Measurements from ENCODE around the gene PRXL2A.

Gene PRXL2A

DNA sequence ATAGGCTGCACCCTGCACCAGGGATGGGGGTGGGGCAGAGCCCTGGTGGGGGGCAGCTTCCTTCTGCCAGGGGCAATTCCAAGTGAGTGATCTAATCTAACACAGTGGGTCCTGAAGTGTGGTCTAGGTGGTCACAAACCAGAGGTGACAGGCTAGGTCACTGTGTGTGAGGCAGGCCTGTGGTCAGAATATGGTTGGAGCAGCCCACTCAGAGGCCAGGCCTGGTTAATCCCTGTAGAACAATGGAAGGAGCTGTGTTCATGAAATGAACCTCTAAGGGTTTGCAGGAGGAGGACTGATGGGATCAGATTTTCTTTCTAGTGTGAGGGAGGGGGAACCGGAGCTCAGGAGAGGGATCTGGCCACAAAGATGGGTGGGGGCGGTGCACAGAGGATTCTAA lies 35.8 kb downstream of the PRXL2A start:
- TF ChIP-seq, protein P1, sequence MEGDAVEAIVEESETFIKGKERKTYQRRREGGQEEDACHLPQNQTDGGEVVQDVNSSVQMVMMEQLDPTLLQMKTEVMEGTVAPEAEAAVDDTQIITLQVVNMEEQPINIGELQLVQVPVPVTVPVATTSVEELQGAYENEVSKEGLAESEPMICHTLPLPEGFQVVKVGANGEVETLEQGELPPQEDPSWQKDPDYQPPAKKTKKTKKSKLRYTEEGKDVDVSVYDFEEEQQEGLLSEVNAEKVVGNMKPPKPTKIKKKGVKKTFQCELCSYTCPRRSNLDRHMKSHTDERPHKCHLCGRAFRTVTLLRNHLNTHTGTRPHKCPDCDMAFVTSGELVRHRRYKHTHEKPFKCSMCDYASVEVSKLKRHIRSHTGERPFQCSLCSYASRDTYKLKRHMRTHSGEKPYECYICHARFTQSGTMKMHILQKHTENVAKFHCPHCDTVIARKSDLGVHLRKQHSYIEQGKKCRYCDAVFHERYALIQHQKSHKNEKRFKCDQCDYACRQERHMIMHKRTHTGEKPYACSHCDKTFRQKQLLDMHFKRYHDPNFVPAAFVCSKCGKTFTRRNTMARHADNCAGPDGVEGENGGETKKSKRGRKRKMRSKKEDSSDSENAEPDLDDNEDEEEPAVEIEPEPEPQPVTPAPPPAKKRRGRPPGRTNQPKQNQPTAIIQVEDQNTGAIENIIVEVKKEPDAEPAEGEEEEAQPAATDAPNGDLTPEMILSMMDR (IDR thresholded peaks at IDR 0.05): no peak
- Histone ChIP-seq H3K4me3 (no peak overlapping the region), H3K27ac (peak overlapping the region in 1 of 2 donors; percentile 32)
- no peak for DNase-seq (ENCODE audit: low spot score)

DNA sequence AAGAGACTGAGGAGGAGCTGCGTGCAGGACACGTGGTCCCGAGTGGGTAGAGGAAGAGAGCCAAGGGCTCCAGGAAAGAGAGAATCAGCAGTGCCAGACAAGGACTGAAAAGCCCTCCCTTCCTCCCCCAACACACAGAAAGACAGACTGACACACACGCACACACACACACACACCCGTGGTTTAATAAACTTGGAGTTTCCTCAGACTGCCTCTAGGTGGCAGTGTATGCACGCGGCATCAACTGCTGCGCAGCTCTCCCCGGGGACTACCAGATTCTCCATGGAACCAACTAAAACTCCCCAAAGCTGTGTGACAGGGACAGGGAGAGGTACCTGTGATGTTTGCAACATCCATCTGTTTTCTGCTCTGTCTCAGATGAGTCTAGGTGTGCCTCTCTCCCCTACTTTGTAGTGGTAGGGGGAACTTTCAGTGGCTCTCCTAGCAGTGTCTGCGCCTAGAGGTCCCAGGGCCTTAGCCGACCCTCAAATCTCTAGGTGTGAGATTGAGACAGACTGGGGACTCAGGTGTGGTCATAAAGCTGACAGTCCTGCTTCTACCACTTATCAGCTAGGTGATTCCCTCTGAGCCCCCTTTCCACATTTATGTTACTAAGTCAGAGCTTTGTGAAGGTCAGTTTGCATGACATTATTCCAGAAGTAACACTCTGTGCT lies 36.4 kb downstream of the PRXL2A start:
- no peak for DNase-seq (ENCODE audit: low spot score)
- TF ChIP-seq, protein P1 (IDR thresholded peaks at IDR 0.05): peak; percentile 64
- no peak overlapping the region for H3K4me3 ChIP-seq
- no peak overlapping the region for H3K27ac ChIP-seq

DNA sequence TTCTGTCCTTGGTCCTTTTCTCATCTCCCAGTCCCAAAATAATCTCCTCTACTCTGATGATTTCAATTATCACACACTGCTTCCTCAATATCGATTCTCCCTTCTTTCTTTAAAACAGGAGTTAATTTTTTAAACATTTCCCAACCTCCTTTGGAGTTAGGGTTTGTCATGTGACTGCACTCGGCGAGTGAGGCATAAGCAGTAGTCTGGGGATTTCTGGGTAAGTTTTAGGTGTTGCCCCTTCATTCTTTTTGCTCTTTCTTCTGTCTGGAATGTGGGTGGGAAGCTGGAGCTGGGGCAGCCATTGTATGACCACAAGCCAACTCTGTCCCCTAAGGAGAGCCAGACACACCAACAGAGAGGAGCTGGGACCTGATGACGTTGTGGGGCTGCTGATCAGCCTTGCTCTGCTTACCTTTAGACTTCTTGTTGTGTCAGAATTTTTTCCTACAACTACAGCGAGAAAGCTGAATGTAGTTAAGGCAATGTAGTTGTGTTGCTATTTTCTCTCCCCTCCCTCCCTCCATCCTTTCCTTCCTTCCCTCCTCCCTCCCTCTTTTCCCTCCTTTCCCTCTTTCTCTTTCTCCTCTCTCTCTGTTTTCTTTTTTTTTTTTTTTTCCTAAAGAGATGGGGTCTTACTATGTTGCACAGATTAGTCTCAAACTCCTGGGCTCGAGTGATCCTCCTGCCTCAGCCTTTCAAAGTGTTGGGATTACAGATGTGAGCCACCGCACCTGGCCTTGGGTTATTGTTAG lies 39.3 kb downstream of the PRXL2A start:
- no peak for DNase-seq (ENCODE audit: low spot score)
- TF ChIP-seq, protein P1 (IDR thresholded peaks at IDR 0.05): no peak
- no peak overlapping the region for H3K27ac ChIP-seq

DNA sequence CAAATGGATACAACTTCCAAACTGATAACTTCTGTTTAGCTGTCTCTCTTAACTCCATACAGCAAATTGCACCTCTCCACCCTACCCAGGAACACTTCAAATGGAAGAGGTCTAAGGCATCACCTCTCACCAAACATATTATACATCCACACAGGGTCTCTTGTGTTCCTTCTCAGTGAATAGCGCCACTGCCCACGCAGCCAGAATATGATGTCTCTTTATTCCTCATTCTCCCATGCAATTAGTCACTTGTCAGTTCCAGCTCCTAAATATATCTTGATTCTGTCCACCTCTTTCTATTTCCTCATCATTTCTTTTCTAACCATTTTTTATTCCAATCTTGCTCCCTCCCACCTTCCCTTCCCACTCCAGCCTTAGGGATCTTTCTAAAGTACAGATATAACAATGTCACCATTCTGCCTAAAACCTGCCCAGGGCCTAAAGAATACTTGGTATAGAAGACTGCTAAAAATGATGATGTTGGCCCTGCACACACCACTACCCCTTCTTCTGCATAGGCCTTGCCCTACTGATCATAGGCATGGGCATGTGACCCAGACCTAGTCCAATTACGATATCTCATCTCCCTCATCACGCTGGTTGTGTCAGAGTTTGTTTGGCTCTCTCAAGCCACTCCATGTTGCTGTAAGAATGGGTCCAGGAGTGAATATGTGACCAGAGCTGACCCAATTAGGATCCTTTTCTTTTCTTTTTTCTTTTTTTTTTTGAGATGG lies 40.0 kb downstream of the PRXL2A start:
- no peak overlapping the region for H3K27ac ChIP-seq
- TF ChIP-seq, protein P1 (IDR thresholded peaks at IDR 0.05): no peak
- no peak for DNase-seq (ENCODE audit: low spot score)
- H3K4me3 ChIP-seq: no peak overlapping the region

More for the DNA sequence above, 39.3 kb downstream of the PRXL2A start:
- H3K4me3 ChIP-seq: no peak overlapping the region

DNA sequence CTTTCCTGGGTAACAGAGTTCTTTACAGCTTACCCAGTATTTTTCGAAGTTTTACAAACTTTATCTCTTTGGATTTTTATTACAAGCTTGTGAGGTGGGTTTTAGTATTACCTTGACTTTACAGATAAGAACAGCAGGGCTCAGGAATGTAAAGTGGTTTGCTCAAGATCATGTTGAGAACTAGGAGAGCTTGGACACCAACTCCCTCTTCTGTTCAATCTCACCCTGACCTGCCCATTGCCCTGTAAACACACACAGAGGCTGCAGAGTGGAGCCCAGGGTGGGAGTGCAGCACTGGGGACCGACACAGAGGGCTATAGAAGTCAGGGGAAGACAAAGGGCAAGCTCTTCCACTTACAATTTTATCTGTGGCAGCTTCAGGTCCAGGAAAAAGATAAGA lies 41.2 kb downstream of the PRXL2A start:
- no peak for DNase-seq (ENCODE audit: low spot score)
- no peak overlapping the region for H3K27ac ChIP-seq
- H3K4me3 ChIP-seq: no peak overlapping the region
- TF ChIP-seq, protein P1 (IDR thresholded peaks at IDR 0.05): no peak

DNA sequence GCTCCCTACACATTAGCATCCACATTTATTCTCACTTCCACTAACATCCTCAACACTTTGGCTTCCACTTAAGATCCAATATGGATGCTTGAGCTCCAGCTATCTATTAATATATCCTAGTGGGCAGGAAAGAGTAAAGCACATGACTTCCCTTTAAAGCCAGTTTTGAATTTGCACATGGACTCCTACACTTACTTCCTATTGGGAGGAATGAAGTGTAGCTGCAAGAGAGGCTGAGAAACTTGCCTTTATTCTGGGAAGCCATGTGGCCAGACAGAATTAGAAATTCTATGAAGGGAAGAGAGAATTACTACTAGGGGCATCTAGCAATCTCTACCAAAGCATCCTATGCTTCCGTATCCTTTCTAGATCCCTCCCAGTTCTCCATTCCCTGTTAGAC lies 42.8 kb downstream of the PRXL2A start:
- TF ChIP-seq, protein P1 (IDR thresholded peaks at IDR 0.05): no peak
- Histone ChIP-seq H3K27ac (no peak overlapping the region), H3K4me3 (no peak overlapping the region)
- DNase-seq (ENCODE audit: low spot score): no peak
